GM23338 (cell line): Measurements from ENCODE around the gene PAFAH2. TPM values are rescaled to one million over a fixed set of nuclear protein-coding genes. Genes with fewer than 3 reads are reported as not detected.

ENCODE experiments used
- ATAC-seq: fragments of 200-7000 bp; cut with Tn5 transposase; 3 replicates; pipeline ENCODE4 v1.9.1; 2020
- DNase-seq: peaks from one replicate; pipeline ENCODE4 v3.0.0-alpha.2; 2015; ENCODE audit warnings: low spot score
- H2AFZ ChIP-seq: fragments of 200-600 bp; sonication (generic); 2 replicates; pipeline ENCODE4 v1.8.0; 2016; ENCODE audit warnings: antibody characterized with exemption, mild to moderate bottlenecking, moderate library complexity
- H3F3A ChIP-seq: fragments of 200-600 bp; sonication (generic); replicated peaks from 2 replicates; pipeline ENCODE4 v1.8.0; 2017; ENCODE audit warnings: antibody characterized with exemption, mixed run types, low read depth
- H3K27ac ChIP-seq: fragments of 200-600 bp; sonication (generic); 2 replicates; pipeline ENCODE4 v1.6.1; 2016; ENCODE audit warnings: low read depth
- H3K27me3 ChIP-seq: fragments of 200-600 bp; sonication (generic); 2 replicates; pipeline ENCODE4 v1.8.0; 2016; ENCODE audit warnings: mild to moderate bottlenecking, mixed run types, moderate library complexity; ENCODE audit not compliant: insufficient read depth
- H3K36me3 ChIP-seq: fragments of 200-600 bp; sonication (generic); 2 replicates; pipeline ENCODE4 v1.8.0; 2016; ENCODE audit warnings: mild to moderate bottlenecking; ENCODE audit not compliant: insufficient read depth
- H3K4me1 ChIP-seq: fragments of 200-600 bp; sonication (generic); 2 replicates; pipeline ENCODE4 v1.8.0; 2016; ENCODE audit warnings: mild to moderate bottlenecking, moderate library complexity; ENCODE audit not compliant: insufficient read depth
- H3K4me2 ChIP-seq: fragments of 200-600 bp; sonication (generic); 2 replicates; pipeline ENCODE4 v1.7.1; 2017; ENCODE audit warnings: mixed run types
- H3K4me3 ChIP-seq: fragments of 200-600 bp; sonication (generic); 2 replicates; pipeline ENCODE4 v1.6.1; 2016; ENCODE audit warnings: mixed run types
- H3K79me2 ChIP-seq: fragments of 200-600 bp; sonication (generic); replicated peaks from 2 replicates; pipeline ENCODE4 v1.8.0; 2017; ENCODE audit warnings: mild to moderate bottlenecking; ENCODE audit not compliant: insufficient read depth
- H3K9me2 ChIP-seq: fragments of 200-600 bp; sonication (generic); 2 replicates; pipeline ENCODE4 v1.8.0; 2017; ENCODE audit not compliant: insufficient read depth
- H4K20me1 ChIP-seq: fragments of 200-600 bp; sonication (generic); replicated peaks from 2 replicates; pipeline ENCODE4 v1.8.0; 2017; ENCODE audit warnings: mild to moderate bottlenecking; ENCODE audit not compliant: insufficient read depth
- H3K27ac Mint-ChIP-seq: 2 replicates; pipeline ENCODE4 v1.8.0; 2020; ENCODE audit warnings: inconsistent platforms, mild to moderate bottlenecking, moderate library complexity, mixed read lengths
- H3K27me3 Mint-ChIP-seq: 3 replicates; pipeline ENCODE4 v1.8.0; 2022; ENCODE audit warnings: low read depth, mild to moderate bottlenecking, moderate library complexity, mixed read lengths, inconsistent platforms; ENCODE audit not compliant: insufficient read depth, poor library complexity
- H3K36me3 Mint-ChIP-seq: 3 replicates; pipeline ENCODE4 v1.8.0; 2021; ENCODE audit warnings: low read depth, mild to moderate bottlenecking, inconsistent platforms, moderate library complexity, mixed read lengths
- H3K4me1 Mint-ChIP-seq: 3 replicates; pipeline ENCODE4 v1.8.0; 2020; ENCODE audit warnings: mild to moderate bottlenecking, inconsistent platforms, mixed read lengths
- H3K4me3 Mint-ChIP-seq: 3 replicates; pipeline ENCODE4 v1.8.0; 2021; ENCODE audit warnings: moderate library complexity, mild to moderate bottlenecking, inconsistent platforms, mixed read lengths
- H3K9me3 Mint-ChIP-seq: 3 replicates; pipeline ENCODE4 v1.8.0; 2020; ENCODE audit warnings: moderate library complexity, mild to moderate bottlenecking, inconsistent platforms, mixed read lengths
- CREB1 ChIP-seq: fragments of 250-450 bp; sonication (Bioruptor Pico); IDR thresholded peaks from 2 replicates; pipeline ENCODE4 v1.5.0; 2020; ENCODE audit warnings: low read depth, mild to moderate bottlenecking, moderate library complexity
- CTCF ChIP-seq, 2 experiments: fragments of 200-600 bp in 1 of 2; sonication (generic) in 1 of 2; conservative IDR thresholded peaks; 2 replicates each; pipeline versions ENCODE4 v1.5.1 to v1.6.1; 2016 to 2017; ENCODE audit warnings: antibody characterized with exemption in 2 of 2, low read depth in 2 of 2, mild to moderate bottlenecking in 2 of 2, moderate library complexity in 1 of 2
- EZH2 ChIP-seq: fragments of 200-600 bp; sonication (generic); IDR thresholded peaks from one replicate; pipeline ENCODE4 v1.8.0; 2017; ENCODE audit warnings: antibody characterized with exemption, mild to moderate bottlenecking, low read depth; ENCODE audit not compliant: unreplicated experiment
- EZH2phosphoT487 ChIP-seq: fragments of 200-600 bp; sonication (generic); IDR thresholded peaks from one replicate; pipeline ENCODE4 v1.8.1; 2018; ENCODE audit warnings: antibody characterized with exemption; ENCODE audit not compliant: unreplicated experiment
- JUNB ChIP-seq: IDR thresholded peaks from one replicate; pipeline ENCODE4 v1.6.1; 2016; ENCODE audit warnings: antibody characterized with exemption; ENCODE audit not compliant: unreplicated experiment
- NANOG ChIP-seq: IDR thresholded peaks from 2 replicates; pipeline ENCODE4 v1.6.1; 2016; ENCODE audit warnings: antibody characterized with exemption, borderline replicate concordance
- REST ChIP-seq: IDR thresholded peaks from one replicate; pipeline ENCODE4 v1.6.1; 2018; ENCODE audit warnings: antibody characterized with exemption; ENCODE audit not compliant: unreplicated experiment
- STAT1 ChIP-seq: IDR thresholded peaks from one replicate; pipeline ENCODE4 v1.6.1; 2016; ENCODE audit warnings: antibody characterized with exemption; ENCODE audit not compliant: unreplicated experiment
- ZNF114 ChIP-seq: fragments of 250-450 bp; sonication (Bioruptor Pico); IDR thresholded peaks from 2 replicates; pipeline ENCODE4 v1.5.0; 2020; ENCODE audit warnings: mild to moderate bottlenecking, moderate library complexity
- ZNF462 ChIP-seq: fragments of 250-450 bp; sonication (Bioruptor Pico); IDR thresholded peaks from 2 replicates; pipeline ENCODE4 v1.5.0; 2020; ENCODE audit warnings: mild to moderate bottlenecking, moderate library complexity
- polyA plus RNA-seq: library from polyadenylated mRNA; unstranded; fragments of >200 nt; fragmentation: Nextera tagmentation; extraction: Ambion mirVana; gene quantifications from 2 replicates; pipeline ENCODE4 v1.2.1, GENCODE V29; 2016
- total RNA-seq: library from RNA; depleted of rRNA; stranded (reverse); fragments of >200 nt; shearing (Covaris generic); gene quantifications from 2 replicates; pipeline ENCODE4 v1.2.3, GENCODE V29; 2014

Gene PAFAH2
- total and polyA plus RNA-seq, 2 experiments from 2014 or later: 5.7 to 10.3 TPM

- Histone ChIP-seq H3K36me3 (no peaks in the 10 kb centered on the region), H2AFZ (peak overlapping the region; percentile 86; the same call in 1 of the 2 replicates), H3F3A (0 out of 2 replicates have a peak, but pooled peaks cover 5% of the 10 kb centered on the region), H3K27ac (no peak overlapping the region), H3K79me2 (no peaks in the 10 kb centered on the region), H3K27me3 (no peaks in the 10 kb centered on the region), H3K4me1 (peaks cover 13% of the 10 kb centered on the region), H4K20me1 (no peaks in the 10 kb centered on the region), H3K4me2 (no peak overlapping the region), H3K4me3 (no peak overlapping the region), H3K9me2 (no peaks in the 10 kb centered on the region)
- peak; percentile 85 for ATAC-seq
- peak; percentile 86 for DNase-seq
- no peaks in the 10 kb centered on the region for H3K9me3 Mint-ChIP-seq
- H3K27me3 Mint-ChIP-seq: peaks cover 16% of the 10 kb centered on the region
- peaks cover 18% of the 10 kb centered on the region for H3K4me1 Mint-ChIP-seq
- no peak overlapping the region; the same call in 1 of the 2 replicates for H3K27ac Mint-ChIP-seq
- H3K36me3 Mint-ChIP-seq: no peaks in the 10 kb centered on the region
- no peak overlapping the region for H3K4me3 Mint-ChIP-seq
- TF ChIP-seq EZH2: no peak
- TF ChIP-seq CREB1: 0 out of 2 replicates have a peak, but pooled peaks have one; percentile 14
- peak; percentile 53 to 69 for TF ChIP-seq CTCF (conservative IDR thresholded peaks at IDR 0.05; ENCODE audit: low read depth in 2 of 2)
Observed at GRCh38 chr1:26009796-26010447, 12.1 kb upstream of the PAFAH2 start.

GRCh38 chr1:26006710-26007109, 8.8 kb upstream of the PAFAH2 start:
- Histone ChIP-seq H3K4me3 (no peak overlapping the region), H4K20me1 (no peaks in the 10 kb centered on the region), H3K27me3 (no peaks in the 10 kb centered on the region), H3K4me1 (peaks cover 13% of the 10 kb centered on the region), H3K9me2 (no peaks in the 10 kb centered on the region), H3F3A (0 out of 2 replicates have a peak, but pooled peaks cover 5% of the 10 kb centered on the region), H2AFZ (no peak overlapping the region), H3K79me2 (no peaks in the 10 kb centered on the region), H3K4me2 (no peak overlapping the region), H3K36me3 (no peaks in the 10 kb centered on the region), H3K27ac (no peak overlapping the region)
- no peak overlapping the region for H3K27ac Mint-ChIP-seq
- TF ChIP-seq ZNF462 (CRISPR knock-in tag) (no peak), EZH2phosphoT487 (no peak), JUNB (peak; percentile 16), EZH2 (no peak), ZNF114 (CRISPR knock-in tag) (no peak), NANOG (no peak), REST (no peak), CREB1 (no peak), STAT1 (no peak)
- H3K27me3 Mint-ChIP-seq: peaks cover 14% of the 10 kb centered on the region
- H3K4me3 Mint-ChIP-seq: no peak overlapping the region
- ATAC-seq (no peak), DNase-seq (no peak)
- H3K9me3 Mint-ChIP-seq: no peaks in the 10 kb centered on the region
- H3K4me1 Mint-ChIP-seq: peaks cover 18% of the 10 kb centered on the region
- H3K36me3 Mint-ChIP-seq: no peaks in the 10 kb centered on the region
